GM18951 (cell line): ENCODE measurements around the gene LDLRAD4.

Experiments
- POLR2A ChIP-seq: IDR thresholded peaks from 4 replicates; pipeline ENCODE4 v1.6.1; 2011; ENCODE audit warnings: mild to moderate bottlenecking; ENCODE audit not compliant: insufficient read length, insufficient read depth; ENCODE audit errors: extremely low read depth
- in situ Hi-C: fragments of 300-500 bp; cut with MboI; formaldehyde crosslinking; loops from one replicate; pipeline ENCODE4 v1.12.0; 2022; ENCODE audit warnings: low sequenced_read_pairs, mixed read lengths, inconsistent platforms; ENCODE audit not compliant: unreplicated experiment

The LDLRAD4 gene

DNA sequence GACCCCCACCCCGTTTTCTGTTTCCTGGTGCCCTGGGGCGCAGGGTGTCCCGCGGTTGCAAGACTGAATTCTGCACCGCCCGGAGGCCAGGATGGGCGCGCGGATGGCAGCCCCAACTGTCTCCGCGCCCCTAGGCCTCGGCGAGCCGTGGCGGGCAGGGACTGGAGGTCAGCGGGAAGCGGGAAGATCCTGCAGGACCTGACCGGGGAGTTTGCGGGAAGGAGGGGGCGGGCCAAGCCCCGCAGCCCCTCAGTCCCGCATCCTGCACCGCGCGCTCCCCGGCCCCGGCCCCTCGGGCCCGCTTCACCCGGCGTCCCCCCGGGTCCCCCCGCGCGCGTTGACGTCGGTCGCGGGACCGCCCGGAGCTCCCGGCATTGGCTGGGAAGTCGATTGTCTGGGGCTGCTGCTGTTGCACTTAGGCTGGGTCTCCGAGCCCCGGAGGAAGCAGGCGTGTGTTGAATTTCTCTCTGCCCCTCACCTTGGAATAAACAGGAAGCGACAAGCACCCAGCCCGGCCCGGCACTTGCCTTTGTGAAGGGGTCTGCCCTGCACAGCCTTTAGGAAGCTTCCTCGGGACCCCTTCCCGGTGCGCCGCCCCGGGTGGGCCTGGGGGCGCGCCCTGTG, at the start of gene LDLRAD4:
Gene LDLRAD4, plus strand, starts transcription at position 393 of the 624 bp plus-strand sequence.
- in situ Hi-C loops: no loop called here
- no peak for TF ChIP-seq POLR2A

- in situ Hi-C loops: loop anchor here (25.0 kb wide), 1 partner anchor 436 kb away; no protein-coding TSS in a partner anchor
Measured at GRCh38 chr18:13173578-13174145, 44.9 kb upstream of the LDLRAD4 start.

GRCh38 chr18:13175266-13175665, 43.3 kb upstream of the LDLRAD4 start:
- no peak for TF ChIP-seq POLR2A
- in situ Hi-C loops: no loop called here

More at GRCh38 chr18:13173578-13174145, 44.9 kb upstream of the LDLRAD4 start:
- no peak for TF ChIP-seq POLR2A

GRCh38 chr18:13175754-13176210, 42.8 kb upstream of the LDLRAD4 start:
- TF ChIP-seq POLR2A: no peak
- in situ Hi-C loops: no loop called here

- TF ChIP-seq POLR2A: no peak
- in situ Hi-C loops: no loop called here
Measured at GRCh38 chr18:13176847-13177246, 41.7 kb upstream of the LDLRAD4 start.

- TF ChIP-seq POLR2A: no peak
- in situ Hi-C loops: no loop called here
Measured at GRCh38 chr18:13178197-13178596, 40.4 kb upstream of the LDLRAD4 start.

- in situ Hi-C loops: no loop called here
Measured at GRCh38 chr18:13178976-13179375, 39.6 kb upstream of the LDLRAD4 start.

DNA sequence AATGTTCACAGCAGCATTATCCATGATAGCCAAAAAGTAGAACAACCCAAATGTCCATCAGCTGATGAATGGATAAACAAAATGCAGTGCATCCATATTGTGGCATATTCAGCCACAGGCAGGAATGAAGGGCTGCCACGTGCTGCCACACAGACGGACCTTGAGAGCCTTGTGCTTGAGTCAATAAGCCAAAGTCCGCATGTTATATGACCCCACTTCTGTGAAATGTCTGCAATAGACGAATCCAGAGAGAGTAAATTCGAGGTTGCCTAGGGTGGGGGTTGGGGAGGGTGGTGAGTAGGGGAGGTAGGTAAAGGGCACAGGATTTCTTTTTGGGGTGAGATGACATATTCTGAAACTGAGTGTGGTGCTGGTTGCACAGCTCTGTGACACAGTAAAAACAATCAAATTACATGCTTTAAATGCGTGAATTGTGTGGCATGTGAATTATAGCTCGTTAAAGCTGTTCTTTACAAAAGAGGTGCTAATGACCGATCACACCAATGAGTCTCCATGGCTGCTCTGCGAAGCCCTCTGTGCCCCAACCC, 38.9 kb upstream of the LDLRAD4 start:
- TF ChIP-seq POLR2A: no peak
- in situ Hi-C loops: no loop called here

More at GRCh38 chr18:13178976-13179375, 39.6 kb upstream of the LDLRAD4 start:
- no peak for TF ChIP-seq POLR2A

DNA sequence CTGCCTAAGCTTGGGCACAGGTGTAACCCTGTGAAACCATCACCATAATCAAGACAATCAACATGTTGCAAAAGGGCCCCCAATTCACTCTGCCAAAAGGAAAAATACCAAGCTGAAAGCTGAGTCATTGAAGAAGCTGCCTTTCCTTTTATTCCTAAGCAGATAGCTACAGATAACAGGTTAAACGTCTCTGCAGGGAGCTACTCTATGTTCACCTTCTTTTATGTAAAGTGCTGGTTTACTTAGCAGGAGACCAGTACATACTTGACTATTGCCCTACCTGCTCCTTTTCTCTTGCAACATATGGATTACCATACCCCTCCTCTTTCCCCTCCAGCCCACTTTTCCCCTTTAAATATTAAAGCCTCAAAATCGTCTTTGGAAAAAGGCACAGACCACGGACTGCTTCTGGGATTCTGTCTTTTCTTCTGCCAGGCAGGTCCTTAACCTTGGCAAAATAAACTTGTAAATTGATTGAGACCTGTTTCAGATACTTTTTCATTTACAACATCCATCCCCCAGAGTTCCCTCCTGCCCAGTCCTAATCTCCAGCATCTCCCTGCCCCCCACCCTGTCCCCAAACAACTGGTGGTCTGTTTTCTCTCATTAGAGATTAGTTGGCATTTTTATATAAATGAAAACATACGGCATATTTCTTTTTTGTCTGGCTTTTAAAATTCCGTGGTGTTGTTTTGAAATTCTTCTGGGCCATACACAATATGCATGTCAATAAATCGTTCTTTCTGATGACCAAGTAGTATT, 37.8 kb upstream of the LDLRAD4 start:
- TF ChIP-seq POLR2A: no peak
- in situ Hi-C loops: no loop called here

DNA sequence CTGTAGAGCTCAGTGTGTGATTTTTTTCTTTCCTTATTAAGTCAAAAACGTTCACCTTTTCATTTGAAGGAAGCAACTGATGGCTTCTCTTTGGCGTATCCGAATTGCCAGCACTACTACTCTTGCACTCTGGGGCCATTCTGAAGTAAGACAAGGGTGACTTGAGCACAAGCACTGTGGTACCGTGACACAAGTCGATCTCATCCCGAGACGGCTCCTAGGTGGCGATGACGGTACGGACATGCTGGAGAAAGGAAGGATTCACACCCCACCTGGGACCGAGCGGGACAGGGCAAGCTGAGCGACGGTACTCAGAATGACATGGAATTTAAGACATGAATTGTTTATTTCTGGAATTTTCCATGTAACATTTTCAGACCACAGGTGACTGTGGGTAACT, 36.8 kb upstream of the LDLRAD4 start:
- TF ChIP-seq POLR2A: no peak
- in situ Hi-C loops: no loop called here

DNA sequence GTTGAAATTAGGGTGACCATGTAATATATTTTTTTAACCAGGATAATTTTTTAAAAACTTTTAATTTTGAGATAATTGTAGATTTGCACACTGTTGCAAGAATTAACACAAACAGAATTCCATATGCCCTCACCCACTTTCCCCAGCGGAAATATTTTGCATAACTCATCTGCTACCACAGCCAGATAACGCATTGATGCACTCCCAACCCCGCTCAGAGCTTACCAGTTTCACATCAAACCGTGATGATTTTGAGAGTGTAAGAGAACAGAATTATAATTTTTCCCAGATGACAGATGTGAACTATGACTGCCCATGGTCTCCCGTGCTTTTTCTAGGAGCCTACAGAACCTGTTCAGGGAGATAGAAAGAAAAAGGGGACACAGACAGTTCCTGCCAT, 35.2 kb upstream of the LDLRAD4 start:
- in situ Hi-C loops: no loop called here
- TF ChIP-seq POLR2A: no peak

GRCh38 chr18:13183790-13184189, 34.8 kb upstream of the LDLRAD4 start:
- in situ Hi-C loops: no loop called here
- TF ChIP-seq POLR2A: no peak

DNA sequence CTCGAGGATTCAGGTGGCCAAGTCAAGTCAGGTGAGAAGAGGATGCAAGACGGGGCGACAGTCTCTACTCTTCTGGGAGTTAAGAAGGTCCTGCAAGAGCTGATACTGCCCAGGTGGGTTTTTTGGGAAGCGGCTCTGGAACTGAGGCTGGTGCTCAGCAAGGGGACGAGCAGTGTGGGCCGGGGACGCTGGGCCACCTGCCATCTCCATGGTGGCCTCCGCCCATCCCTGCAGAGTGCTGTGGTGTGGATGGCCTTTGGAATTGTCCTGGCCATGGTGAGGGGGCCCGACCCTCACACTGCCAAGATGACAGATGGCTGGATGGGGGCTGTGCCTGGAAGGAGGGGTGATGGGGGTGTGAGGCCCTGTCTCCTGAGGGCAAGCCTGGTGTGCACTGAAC, 34.2 kb upstream of the LDLRAD4 start:
- TF ChIP-seq POLR2A: no peak
- in situ Hi-C loops: no loop called here
